NCI-H446 treated with DMSO at 0.1 percent for 48 hours (cell line): ENCODE measurements around the gene DNM3.
A peak's percentile ranks its signal among the peaks of the same experiment; 100 is the strongest.

Source experiments
- DNase-seq: peaks from one replicate; lab custom pipeline; 2025; lab: John Stamatoyannopoulos, UW

DNM3 gene

GRCh38 chr1:172397221-172397620, 555.9 kb downstream of the DNM3 start:
- peak; percentile 7 for DNase-seq

- no peak for DNase-seq
These were observed 556.3 kb downstream of the DNM3 start for GRCh38 chr1:172397633-172398032.

GRCh38 chr1:172398193-172398592, 556.9 kb downstream of the DNM3 start:
- peak; percentile 62 for DNase-seq

- peak; percentile 91 for DNase-seq
These were observed 557.9 kb downstream of the DNM3 start for GRCh38 chr1:172398970-172399755.

- no peak for DNase-seq
These were observed 558.7 kb downstream of the DNM3 start for GRCh38 chr1:172399756-172400721.

- no peak for DNase-seq
These were observed 559.4 kb downstream of the DNM3 start for GRCh38 chr1:172400722-172401105.

GRCh38 chr1:172401477-172401876, 560.2 kb downstream of the DNM3 start:
- DNase-seq, result no peak

GRCh38 chr1:172401892-172402291, 560.6 kb downstream of the DNM3 start:
- no peak for DNase-seq

GRCh38 chr1:172402878-172403569, 561.7 kb downstream of the DNM3 start:
- no peak for DNase-seq

GRCh38 chr1:172404121-172404520, 562.8 kb downstream of the DNM3 start:
- DNase-seq, result peak; percentile 70

GRCh38 chr1:172405912-172406311, 564.6 kb downstream of the DNM3 start:
- DNase-seq, result no peak

- no peak for DNase-seq
These were observed 565.7 kb downstream of the DNM3 start for GRCh38 chr1:172406968-172407367.

GRCh38 chr1:172408958-172409357, 567.7 kb downstream of the DNM3 start:
- DNase-seq, result no peak

GRCh38 chr1:172410027-172410426, 568.7 kb downstream of the DNM3 start:
- DNase-seq, result no peak

GRCh38 chr1:172411791-172412338, 570.6 kb downstream of the DNM3 start:
- no peak for DNase-seq

GRCh38 chr1:172414331-172414730, 573.0 kb downstream of the DNM3 start:
- no peak for DNase-seq

GRCh38 chr1:172416496-172417035, 575.3 kb downstream of the DNM3 start:
- no peak for DNase-seq

- DNase-seq, result no peak
These were observed 576.3 kb downstream of the DNM3 start for GRCh38 chr1:172417557-172417956.

- no peak for DNase-seq
These were observed 579.1 kb downstream of the DNM3 start, which contains the start of gene C1orf105 for GRCh38 chr1:172420385-172420784. TSS of gene C1orf105 (plus strand) at chr1:172420685. CDS start at chr1:172420886, 201 bp downstream.

GRCh38 chr1:172421974-172422604, 580.8 kb downstream of the DNM3 start:
- peak; percentile 81 for DNase-seq

GRCh38 chr1:172423336-172423735, 582.0 kb downstream of the DNM3 start:
- no peak for DNase-seq
